Measurements from ENCODE around the gene CDC14C.

CDC14C gene

GRCh38 chr7:48976850-48977249 lies 52.5 kb downstream of the CDC14C start:
- no peak for DNase-seq

All from stimulated activated CD4-positive, alpha-beta T cell treated with anti-CD3 and anti-CD28 coated beads, Interleukin-2, amount 100 ng/mL, for 24 hours (primary cell).